Astrocyte (in vitro differentiated cells and primary cell): ENCODE measurements around the gene C1orf116. TPM values are rescaled to one million over a fixed set of nuclear protein-coding genes. Genes with fewer than 3 reads are reported as not detected.

Experiments used
- DNase-seq: peaks from one replicate; pipeline ENCODE4 v3.0.0-alpha.2; 2010; ENCODE audit warnings: low read depth
- FAIRE-seq: peaks from 2 replicates; lab custom pipeline; 2011; peaks lifted over from hg19 to GRCh38; lab: Jason Lieb, UNC
- H2AFZ ChIP-seq: 2 replicates; pipeline ENCODE4 v1.6.0; 2012; ENCODE audit warnings: low read depth, low read length, inconsistent platforms
- H3K27ac ChIP-seq: 2 replicates; pipeline ENCODE4 v1.5.1; 2011; ENCODE audit warnings: low read depth, low read length, inconsistent platforms
- H3K27me3 ChIP-seq: 2 replicates; pipeline ENCODE4 v1.6.0; 2011; ENCODE audit warnings: low read length, inconsistent platforms; ENCODE audit not compliant: insufficient read depth
- H3K36me3 ChIP-seq: 2 replicates; pipeline ENCODE4 v1.5.1; 2011; ENCODE audit warnings: low read length, inconsistent platforms; ENCODE audit not compliant: insufficient read depth
- H3K4me1 ChIP-seq: 2 replicates; pipeline ENCODE4 v1.5.1; 2011; ENCODE audit warnings: low read length, inconsistent platforms; ENCODE audit not compliant: insufficient read depth
- H3K4me2 ChIP-seq: 2 replicates; pipeline ENCODE4 v1.6.0; 2012; ENCODE audit warnings: low read length, inconsistent platforms
- H3K4me3 ChIP-seq: 2 replicates; pipeline ENCODE4 v1.5.1; 2011; ENCODE audit warnings: low read depth, mild to moderate bottlenecking, low read length, inconsistent platforms; ENCODE audit not compliant: insufficient read depth
- H3K79me2 ChIP-seq: 2 replicates; pipeline ENCODE4 v1.6.0; 2012; ENCODE audit warnings: mild to moderate bottlenecking, low read length, inconsistent platforms; ENCODE audit not compliant: insufficient read depth
- H3K9ac ChIP-seq: 2 replicates; pipeline ENCODE4 v1.6.0; 2012; ENCODE audit warnings: mild to moderate bottlenecking, low read length, inconsistent platforms
- H3K9me3 ChIP-seq: 2 replicates; pipeline ENCODE4 v1.5.1; 2012; ENCODE audit warnings: low read depth, mild to moderate bottlenecking, low read length, inconsistent platforms; ENCODE audit not compliant: insufficient read depth
- H4K20me1 ChIP-seq: 2 replicates; pipeline ENCODE4 v1.6.0; 2012; ENCODE audit warnings: low read length, inconsistent platforms; ENCODE audit not compliant: insufficient read depth
- H3K27ac Mint-ChIP-seq: one replicate; pipeline ENCODE4 v1.8.0; 2021; ENCODE audit warnings: mild to moderate bottlenecking, mixed read lengths; ENCODE audit not compliant: unreplicated experiment
- H3K27me3 Mint-ChIP-seq: one replicate; pipeline ENCODE4 v1.8.0; 2021; ENCODE audit warnings: low read depth, mixed read lengths; ENCODE audit not compliant: unreplicated experiment
- H3K36me3 Mint-ChIP-seq: one replicate; pipeline ENCODE4 v1.8.0; 2021; ENCODE audit warnings: low read depth, mixed read lengths; ENCODE audit not compliant: unreplicated experiment
- H3K4me1 Mint-ChIP-seq: one replicate; pipeline ENCODE4 v1.8.0; 2021; ENCODE audit warnings: low read depth, mixed read lengths; ENCODE audit not compliant: unreplicated experiment
- H3K4me3 Mint-ChIP-seq: one replicate; pipeline ENCODE4 v1.8.0; 2021; ENCODE audit warnings: mild to moderate bottlenecking, moderate library complexity, mixed read lengths; ENCODE audit not compliant: unreplicated experiment
- H3K9me3 Mint-ChIP-seq: one replicate; pipeline ENCODE4 v1.8.0; 2021; ENCODE audit warnings: mild to moderate bottlenecking, mixed read lengths; ENCODE audit not compliant: unreplicated experiment
- CTCF ChIP-seq: IDR thresholded peaks from 2 replicates; pipeline ENCODE4 v1.5.1; 2011; ENCODE audit warnings: low read depth, mild to moderate bottlenecking, inconsistent platforms, low read length, moderate library complexity; ENCODE audit not compliant: insufficient read depth
- EZH2 ChIP-seq: IDR thresholded peaks from 2 replicates; pipeline ENCODE4 v1.6.1; 2012; ENCODE audit warnings: mild to moderate bottlenecking, low read length, inconsistent platforms; ENCODE audit not compliant: insufficient read depth
- total RNA-seq: library from RNA; stranded (reverse); gene quantifications from 2 replicates; pipeline ENCODE4 v1.2.1, GENCODE V29; 2021

The C1orf116 gene
- total RNA-seq, 1 donor from 2014 or later: 0.86 TPM

DNA sequence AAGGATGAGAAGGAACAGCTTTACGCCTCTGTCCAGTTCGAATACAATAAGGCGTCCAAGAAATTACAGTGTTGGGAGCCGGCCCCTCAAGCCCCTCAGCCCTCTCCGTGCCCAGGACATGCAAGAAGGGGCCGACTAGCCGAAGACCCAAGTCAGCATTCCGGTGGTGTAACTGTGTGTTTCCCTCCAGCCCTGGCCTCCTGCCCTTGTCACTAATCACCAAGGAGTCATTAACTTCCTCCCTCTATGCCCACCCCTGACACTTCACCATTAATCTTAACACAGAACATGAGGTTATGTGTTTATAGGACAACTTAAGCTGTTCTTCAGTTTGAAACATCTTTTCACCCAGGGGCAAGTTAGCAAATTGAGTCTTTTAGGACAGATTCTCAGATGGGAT lies 39.7 kb upstream of the C1orf116 start:
- TF ChIP-seq EZH2 (no peak), CTCF (no peak)
- no peak for DNase-seq
- H3K27me3 ChIP-seq: no peaks in the 10 kb centered on the region
- no peaks in the 10 kb centered on the region for H3K9me3 ChIP-seq
- H2AFZ ChIP-seq: no peak overlapping the region
- no peak overlapping the region for H3K4me2 ChIP-seq
- peaks cover 2% of the 10 kb centered on the region for H3K27me3 Mint-ChIP-seq
- H3K4me3 ChIP-seq: no peak overlapping the region
- FAIRE-seq: no peak
- no peaks in the 10 kb centered on the region for H3K4me1 ChIP-seq
- no peak overlapping the region for H3K4me3 Mint-ChIP-seq
- H3K36me3 Mint-ChIP-seq: peaks cover 12% of the 10 kb centered on the region
- no peaks in the 10 kb centered on the region for H4K20me1 ChIP-seq
- H3K36me3 ChIP-seq: no peaks in the 10 kb centered on the region
- H3K9ac ChIP-seq: no peak overlapping the region
- no peak overlapping the region for H3K27ac Mint-ChIP-seq
- H3K27ac ChIP-seq: no peak overlapping the region
- H3K9me3 Mint-ChIP-seq: peaks cover 3% of the 10 kb centered on the region
- no peaks in the 10 kb centered on the region for H3K4me1 Mint-ChIP-seq
- H3K79me2 ChIP-seq: no peaks in the 10 kb centered on the region

DNA sequence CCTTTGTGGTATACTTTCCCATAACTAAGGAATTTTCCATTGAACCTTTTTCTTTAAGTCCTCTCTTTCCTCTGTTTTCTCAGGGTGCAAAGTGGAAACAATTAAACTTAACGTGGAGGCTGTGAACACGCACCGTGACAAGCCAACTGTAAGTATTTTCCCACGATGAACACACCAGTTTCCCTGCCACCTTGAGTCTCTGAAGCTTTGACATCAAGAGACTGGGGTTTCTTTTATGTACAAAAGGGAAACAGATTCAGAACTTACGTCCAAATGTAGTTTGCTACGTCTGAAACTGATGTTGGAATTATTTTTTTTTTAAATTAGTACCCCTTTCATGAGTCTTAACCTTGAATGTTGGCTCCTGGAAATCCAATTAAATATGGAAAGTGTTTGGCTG lies 38.9 kb upstream of the C1orf116 start:
- no peak for FAIRE-seq
- Mint-ChIP-seq H3K4me3 (no peak overlapping the region), H3K27ac (no peak overlapping the region), H3K27me3 (peaks cover 2% of the 10 kb centered on the region), H3K4me1 (no peaks in the 10 kb centered on the region), H3K9me3 (peaks cover 3% of the 10 kb centered on the region), H3K36me3 (peaks cover 12% of the 10 kb centered on the region)
- Histone ChIP-seq H3K9ac (no peak overlapping the region), H3K4me1 (no peaks in the 10 kb centered on the region), H3K79me2 (no peaks in the 10 kb centered on the region), H3K27me3 (no peaks in the 10 kb centered on the region), H3K27ac (no peak overlapping the region), H3K36me3 (no peaks in the 10 kb centered on the region), H3K4me2 (no peak overlapping the region), H2AFZ (no peak overlapping the region), H4K20me1 (no peaks in the 10 kb centered on the region), H3K9me3 (no peaks in the 10 kb centered on the region), H3K4me3 (no peak overlapping the region)
- TF ChIP-seq EZH2: no peak
- no peak for TF ChIP-seq CTCF
- no peak for DNase-seq

- no peaks in the 10 kb centered on the region for H4K20me1 ChIP-seq
- peaks cover 2% of the 10 kb centered on the region for H3K27me3 Mint-ChIP-seq
- no peaks in the 10 kb centered on the region for H3K9me3 ChIP-seq
- H3K9me3 Mint-ChIP-seq: peaks cover 3% of the 10 kb centered on the region
- peaks cover 14% of the 10 kb centered on the region for H3K36me3 Mint-ChIP-seq
- H3K27ac ChIP-seq: no peak overlapping the region
- no peak overlapping the region for H3K27ac Mint-ChIP-seq
- FAIRE-seq: no peak
- no peaks in the 10 kb centered on the region for H3K4me1 Mint-ChIP-seq
- H3K4me3 ChIP-seq: no peak overlapping the region
- no peak overlapping the region for H3K9ac ChIP-seq
- no peaks in the 10 kb centered on the region for H3K79me2 ChIP-seq
- H3K4me2 ChIP-seq: no peak overlapping the region
- H3K27me3 ChIP-seq: no peaks in the 10 kb centered on the region
- no peak for DNase-seq
- no peak for TF ChIP-seq CTCF
- no peak for TF ChIP-seq EZH2
- no peak overlapping the region for H2AFZ ChIP-seq
- no peaks in the 10 kb centered on the region for H3K36me3 ChIP-seq
- H3K4me3 Mint-ChIP-seq: no peak overlapping the region
- no peaks in the 10 kb centered on the region for H3K4me1 ChIP-seq
Measured at GRCh38 chr1:207070811-207071210, 38.3 kb upstream of the C1orf116 start.
